HepG2 (cell line): Measurements from ENCODE around the gene SMTNL1. TPM values are rescaled to one million over a fixed set of nuclear protein-coding genes. Genes with fewer than 3 reads are reported as not detected.

Experiments used
- ATAC-seq: fragments of 200-7000 bp; cut with Tn5 transposase; 3 replicates; pipeline ENCODE4 v1.9.1; 2020; ENCODE audit warnings: mild to moderate bottlenecking, moderate library complexity
- BruUV-seq: library from RNA; stranded (reverse); fragments of 400-500 nt; replicated peaks from 2 replicates; lab custom pipeline; 2021; lab: Mats Ljungman, UMichigan
- CTCF ChIA-PET: fragments of 300-600 bp; formaldehyde crosslinking; extraction: SDS; loops from one replicate; lab custom pipeline; 2021; ENCODE audit warnings: low total read pairs, inconsistent platforms, low intra/inter-chr PET ratio; lab: Yijun Ruan, JAX
- POLR2A ChIA-PET: fragments of 350-600 bp; sonication (Branson Sonifier 250); formaldehyde crosslinking; loops from one replicate; lab custom pipeline; 2020; ENCODE audit warnings: antibody characterized with exemption, inconsistent platforms; lab: Yijun Ruan, JAX
- DNase-seq: peaks from one replicate; pipeline ENCODE4 v3.0.0-alpha.2; 2015; ENCODE audit warnings: low spot score
- FAIRE-seq: peaks from 3 replicates; lab custom pipeline; 2011; peaks lifted over from hg19 to GRCh38; lab: Jason Lieb, UNC
- H2AFZ ChIP-seq: one replicate; pipeline ENCODE4 v1.6.1; 2011; ENCODE audit warnings: low read length, inconsistent platforms
- H3K27ac ChIP-seq: fragments of 300-600 bp; 3 replicates; pipeline ENCODE4 v1.8.0; 2011; ENCODE audit warnings: mixed run types, mild to moderate bottlenecking, mixed read lengths, low read length, inconsistent platforms; ENCODE audit not compliant: insufficient read depth; ENCODE audit errors: extremely low read length
- H3K27me3 ChIP-seq, 2 experiments: fragments of 200-600 bp in 1 of 2; 2 replicates in 1 of 2; 3 replicates in 1 of 2; pipeline versions ENCODE4 v1.6.0 to v1.8.0; 2011; ENCODE audit warnings: low read length in 2 of 2, mild to moderate bottlenecking in 2 of 2, moderate library complexity in 2 of 2, inconsistent platforms in 1 of 2; ENCODE audit not compliant: insufficient read depth in 2 of 2, control insufficient read depth in 1 of 2
- H3K36me3 ChIP-seq, 2 experiments: fragments of 200-600 bp in 1 of 2; replicated peaks in 1 of 2; 2 replicates in 1 of 2; 3 replicates in 1 of 2; pipeline versions ENCODE4 v1.5.1 to v1.8.0; 2011; ENCODE audit warnings: low read length in 2 of 2, inconsistent platforms in 1 of 2; ENCODE audit not compliant: insufficient read depth in 2 of 2, control insufficient read depth in 1 of 2
- H3K4me1 ChIP-seq: 2 replicates; pipeline ENCODE4 v1.5.1; 2012; ENCODE audit warnings: low read length, inconsistent platforms; ENCODE audit not compliant: insufficient read depth
- H3K4me2 ChIP-seq: 2 replicates; pipeline ENCODE4 v1.6.0; 2011; ENCODE audit warnings: low read depth, low read length, inconsistent platforms
- H3K4me3 ChIP-seq, 3 experiments: fragments of 200-600 bp in 1 of 3; sonication (generic), shearing (Covaris generic) in 1 of 3; replicated peaks in 1 of 3; 2 replicates each; pipeline ENCODE4 v1.5.1; 2011 to 2016; ENCODE audit warnings: low read length in 3 of 3, inconsistent platforms in 2 of 3, low read depth in 2 of 3, mild to moderate bottlenecking in 2 of 3, control low read depth in 1 of 3, mixed read lengths in 1 of 3; ENCODE audit not compliant: insufficient read depth in 1 of 3
- H3K79me2 ChIP-seq: one replicate; pipeline ENCODE4 v1.6.1; 2011; ENCODE audit warnings: low read length, inconsistent platforms; ENCODE audit not compliant: insufficient read depth
- H3K9ac ChIP-seq: 2 replicates; pipeline ENCODE4 v1.6.0; 2011; ENCODE audit warnings: mild to moderate bottlenecking, low read depth, low read length, inconsistent platforms; ENCODE audit not compliant: insufficient read depth
- H3K9me3 ChIP-seq: 2 replicates; pipeline ENCODE4 v1.5.1; 2012; ENCODE audit warnings: mild to moderate bottlenecking, low read length
- H4K20me1 ChIP-seq: 2 replicates; pipeline ENCODE4 v1.6.0; 2011; ENCODE audit warnings: inconsistent platforms, mild to moderate bottlenecking, low read length, moderate library complexity; ENCODE audit not compliant: insufficient read depth
- DBP ChIP-seq: sonication (generic); formaldehyde crosslinking; IDR thresholded peaks from 2 replicates; pipeline ENCODE4 v1.4.0; 2020; ENCODE audit warnings: missing genetic modification reagents; ENCODE audit errors: not compliant biosample characterization
- FOXA1 ChIP-seq, 2 experiments: fragments of 450-650 bp in 1 of 2; sonication (generic) in 1 of 2; formaldehyde crosslinking in 1 of 2; IDR thresholded peaks; 2 replicates each; pipeline versions ENCODE4 v1.4.0 to v1.6.1; 2016 to 2020; ENCODE audit warnings: missing genetic modification reagents in 1 of 2
- FOXP4 ChIP-seq: sonication (generic); formaldehyde crosslinking; IDR thresholded peaks from 2 replicates; pipeline ENCODE4 v1.4.0; 2020; ENCODE audit warnings: missing genetic modification reagents
- GATAD1 ChIP-seq: IDR thresholded peaks from 2 replicates; pipeline ENCODE4 v1.6.1; 2016; ENCODE audit warnings: missing genetic modification reagents, missing compliant biosample characterization
- HNRNPLL ChIP-seq: fragments of 200-400 bp; formaldehyde crosslinking; IDR thresholded peaks from 2 replicates; pipeline ENCODE4 v1.6.1; 2017; ENCODE audit warnings: mild to moderate bottlenecking, low read depth, low read length; ENCODE audit not compliant: poor library complexity, severe bottlenecking
- HOMEZ ChIP-seq: IDR thresholded peaks from 2 replicates; pipeline ENCODE4 v1.6.1; 2016; ENCODE audit warnings: low read depth
- KDM1A ChIP-seq: IDR thresholded peaks from 2 replicates; pipeline ENCODE4 v1.6.1; 2016; ENCODE audit warnings: missing compliant biosample characterization
- MXD3 ChIP-seq: IDR thresholded peaks from 2 replicates; pipeline ENCODE4 v1.6.1; 2016; ENCODE audit warnings: mild to moderate bottlenecking, missing biosample characterization, missing genetic modification reagents
- NFE2L2 ChIP-seq: fragments of 150-350 bp; IDR thresholded peaks from 2 replicates; pipeline ENCODE4 v1.6.1; 2014; ENCODE audit warnings: low read length
- RBFOX2 ChIP-seq: fragments of 200-400 bp; formaldehyde crosslinking; IDR thresholded peaks from 2 replicates; pipeline ENCODE4 v1.6.1; 2017; ENCODE audit warnings: low read depth, mild to moderate bottlenecking, low read length
- RBM22 ChIP-seq: fragments of 200-400 bp; formaldehyde crosslinking; optimal IDR thresholded peaks from 2 replicates; pipeline ENCODE3; 2017; ENCODE audit warnings: mild to moderate bottlenecking, low read length, moderate library complexity
- SIX1 ChIP-seq: sonication (generic); formaldehyde crosslinking; IDR thresholded peaks from 2 replicates; pipeline ENCODE4 v1.4.0; 2020; ENCODE audit warnings: missing genetic modification reagents, borderline replicate concordance
- SP5 ChIP-seq: IDR thresholded peaks from 2 replicates; pipeline ENCODE4 v1.6.1; 2016; ENCODE audit warnings: low read depth, borderline replicate concordance
- ZMYM3 ChIP-seq: sonication (generic); formaldehyde crosslinking; IDR thresholded peaks from 2 replicates; pipeline ENCODE4 v1.5.1; 2020; ENCODE audit warnings: mild to moderate bottlenecking, missing genetic modification reagents
- ZNF232 ChIP-seq: sonication (generic); formaldehyde crosslinking; IDR thresholded peaks from 2 replicates; pipeline ENCODE4 v1.4.0; 2020; ENCODE audit warnings: missing genetic modification reagents, borderline replicate concordance
- ZNF460 ChIP-seq: sonication (generic); formaldehyde crosslinking; IDR thresholded peaks from 2 replicates; pipeline ENCODE4 v1.5.1; 2020; ENCODE audit warnings: missing genetic modification reagents, mild to moderate bottlenecking, borderline replicate concordance
- ZNF670 ChIP-seq: sonication (generic); formaldehyde crosslinking; IDR thresholded peaks from 2 replicates; pipeline ENCODE4 v1.8.0; 2022; ENCODE audit warnings: mild to moderate bottlenecking, missing genetic modification reagents, borderline replicate concordance
- ZZZ3 ChIP-seq: sonication (generic); formaldehyde crosslinking; IDR thresholded peaks from 2 replicates; pipeline ENCODE4 v1.4.0; 2020; ENCODE audit warnings: missing genetic modification reagents, mild to moderate bottlenecking, borderline replicate concordance
- WGBS: methylation state at CpG from one replicate; pipeline ENCODE4 v1.1.6; 2017; ENCODE audit warnings: low lambda C conversion rate; 5-methylcytosine and 5-hydroxymethylcytosine counted together
- in situ Hi-C: cut with HindIII; loops from 2 replicates; pipeline ENCODE4 v1.10.0; 2017; ENCODE audit warnings: low pct_unique_long_range_greater_than_20kb; ENCODE audit not compliant: extremely low pct_ligation_motif_present
- intact Hi-C: fragments of 100-400 bp; cut with micrococcal nuclease; formaldehyde crosslinking; loops from one replicate; pipeline ENCODE4 v1.10.0; 2022; ENCODE audit not compliant: unreplicated experiment
- polyA plus RNA-seq, 8 experiments: library from polyadenylated mRNA; depleted of rRNA in 3 of 8; stranded (reverse) in 7 of 8; unstranded in 1 of 8; fragments of >200 nt; fragmentation: Illumina TruSeq in 4 of 8; extraction: Trizol in 4 of 8; gene quantifications; 2 replicates each; pipeline versions ENCODE4 v1.2.1 to v1.2.3, GENCODE V29; 2011 to 2016; ENCODE audit warnings: low read depth in 4 of 8, missing spikeins in 1 of 8, mixed read lengths in 1 of 8; ENCODE audit not compliant: insufficient read depth in 1 of 8
- total RNA-seq, 5 experiments: library from RNA; depleted of rRNA; stranded (reverse); fragments of >200 nt; fragmentation: Illumina TruSeq; extraction: Trizol; gene quantifications; 2 replicates each; pipeline ENCODE4 v1.2.3, GENCODE V29; 2016; ENCODE audit warnings: low read depth in 1 of 5

Gene SMTNL1
- total and polyA plus RNA-seq, 2 of the 13 experiments (the other 11 are each of a cell fraction or from before 2014, with no cell fraction given) = 0.04 TPM; not detected in 1

GRCh38 chr11:57493507-57494503 lies 43.6 kb upstream of the SMTNL1 start:
- Histone ChIP-seq H3K4me3 (no peak overlapping the region), H3K36me3 (peaks cover 44 to 68% of the 10 kb centered on the region in 2 experiments), H3K9me3 (no peaks in the 10 kb centered on the region), H3K4me1 (peaks cover 54% of the 10 kb centered on the region), H2AFZ (no peak overlapping the region), H3K27ac (peak overlapping the region; percentile 76), H3K4me2 (no peak overlapping the region), H3K27me3 (no peaks in the 10 kb centered on the region), H4K20me1 (no peaks in the 10 kb centered on the region), H3K79me2 (peaks cover 10% of the 10 kb centered on the region), H3K9ac (peak overlapping the region; percentile 54)
- intact Hi-C loops (loop anchor here (1.0 kb wide), 1 partner anchor 33 kb away; no protein-coding TSS in a partner anchor), in situ Hi-C loops (loop anchor here (5.0 kb wide), 1 partner anchor 33 kb away; no protein-coding TSS in a partner anchor)
- FAIRE-seq (peak; percentile 81), ATAC-seq (peak; percentile 45), DNase-seq (peak; percentile 73)
- ChIA-PET POLR2A (interaction anchor here (0.9 to 3.5 kb wide), 20 partner anchors 9 to 285 kb away, joined by 3 to 93 read pairs (median 6); partner anchors contain the start of genes RTN4RL2, SLC43A1, SSRP1 and TIMM10), CTCF (interaction anchor here (0.6 to 5.9 kb wide), 4 partner anchors 33 to 151 kb away, joined by 3 to 101 read pairs (median 4); partner anchors contain the start of gene TIMM10)
- TSS peak; percentile 18 for BruUV-seq
- WGBS = 92% methylated on average over 1 of the region's 15 CpGs
- TF ChIP-seq SP5 (CRISPR knock-in tag) (no peak), HNRNPLL (no peak), GATAD1 (CRISPR knock-in tag) (peak; percentile 39; the same call in 1 of the 2 replicates), SIX1 (no peak), DBP (CRISPR knock-in tag) (no peak), RBM22 (peak; percentile 14), KDM1A (CRISPR knock-in tag) (no peak; the same call in 1 of the 2 replicates), ZNF460 (no peak), NFE2L2 (no peak), ZMYM3 (no peak), ZNF232 (CRISPR knock-in tag) (no peak), MXD3 (CRISPR knock-in tag) (no peak), HOMEZ (no peak), ZNF670 (no peak), ZZZ3 (CRISPR knock-in tag) (no peak), RBFOX2 (no peak), FOXA1 (IDR thresholded peaks at IDR 0.05) (no peak), FOXA1 (CRISPR knock-in tag; IDR thresholded peaks at IDR 0.05) (no peak), FOXP4 (CRISPR knock-in tag) (0 out of 2 replicates have a peak, but pooled peaks have one; percentile 20)
